ENCODE measurements around the gene TMEM164. TPM values are rescaled to one million over a fixed set of nuclear protein-coding genes. Genes with fewer than 3 reads are reported as not detected.

TMEM164 gene
- total RNA-seq, 6 experiments from 2014 or later = 8.5 to 12.5 (median 9.6) TPM

GRCh38 chrX:110192516-110192915 is 189.6 kb downstream of the TMEM164 start:
- no peak for DNase-seq
- Mint-ChIP-seq H3K27ac (no peak overlapping the region), H3K36me3 (ENCODE audit: low read depth) (no peaks in the 10 kb centered on the region), H3K9me3 (no peaks in the 10 kb centered on the region), H3K27me3 (ENCODE audit: insufficient read depth) (no peaks in the 10 kb centered on the region), H3K4me3 (no peak overlapping the region), H3K4me1 (ENCODE audit: low read depth) (peaks cover 14% of the 10 kb centered on the region)
- no peak for TF ChIP-seq CTCF (IDR thresholded peaks at IDR 0.05)

- no peak for TF ChIP-seq CTCF (IDR thresholded peaks at IDR 0.05)
- H3K36me3 Mint-ChIP-seq (ENCODE audit: low read depth) = no peaks in the 10 kb centered on the region
- no peaks in the 10 kb centered on the region for H3K9me3 Mint-ChIP-seq
- H3K4me3 Mint-ChIP-seq = no peak overlapping the region
- no peak overlapping the region for H3K27ac Mint-ChIP-seq
- H3K4me1 Mint-ChIP-seq (ENCODE audit: low read depth) = no peaks in the 10 kb centered on the region
- DNase-seq = no peak
- no peaks in the 10 kb centered on the region for H3K27me3 Mint-ChIP-seq (ENCODE audit: insufficient read depth)
Observed at GRCh38 chrX:110194977-110195376, 192.1 kb downstream of the TMEM164 start.

GRCh38 chrX:110201799-110202198 is 198.9 kb downstream of the TMEM164 start:
- H3K36me3 Mint-ChIP-seq (ENCODE audit: low read depth) = no peaks in the 10 kb centered on the region
- H3K27ac Mint-ChIP-seq = no peak overlapping the region
- no peak overlapping the region for H3K4me3 Mint-ChIP-seq
- DNase-seq = no peak
- peaks cover 2% of the 10 kb centered on the region; the same call in 1 of the 2 replicates for H3K27me3 Mint-ChIP-seq (ENCODE audit: insufficient read depth)
- no peak for TF ChIP-seq CTCF (IDR thresholded peaks at IDR 0.05)
- peaks cover 32% of the 10 kb centered on the region for H3K4me1 Mint-ChIP-seq (ENCODE audit: low read depth)
- H3K9me3 Mint-ChIP-seq = no peaks in the 10 kb centered on the region

GRCh38 chrX:110204986-110205385 is 202.1 kb downstream of the TMEM164 start:
- Mint-ChIP-seq H3K36me3 (ENCODE audit: low read depth) (no peaks in the 10 kb centered on the region), H3K27ac (peak overlapping the region; percentile 48), H3K27me3 (ENCODE audit: insufficient read depth) (peaks cover 2% of the 10 kb centered on the region; the same call in 1 of the 2 replicates), H3K4me3 (no peak overlapping the region), H3K9me3 (no peaks in the 10 kb centered on the region), H3K4me1 (ENCODE audit: low read depth) (peaks cover 46% of the 10 kb centered on the region)
- TF ChIP-seq CTCF (IDR thresholded peaks at IDR 0.05) = no peak
- DNase-seq = peak; percentile 70

- Mint-ChIP-seq H3K27ac (no peak overlapping the region; the same call in 1 of the 2 replicates), H3K27me3 (ENCODE audit: insufficient read depth) (no peaks in the 10 kb centered on the region; the same call in 1 of the 2 replicates), H3K36me3 (ENCODE audit: low read depth) (no peaks in the 10 kb centered on the region), H3K4me3 (no peak overlapping the region), H3K9me3 (no peaks in the 10 kb centered on the region), H3K4me1 (ENCODE audit: low read depth) (peaks cover 57% of the 10 kb centered on the region)
- no peak for TF ChIP-seq CTCF (IDR thresholded peaks at IDR 0.05)
- no peak for DNase-seq
Observed at GRCh38 chrX:110208092-110208491, 205.2 kb downstream of the TMEM164 start.

Measured in HFFc6 (cell line).